GM19328 (cell line): ENCODE results near the gene RALA.

Source experiments
- ATAC-seq: cut with Tn5 transposase; IDR thresholded peaks from one replicate; pipeline ENCODE4 v1.9.1; 2021; ENCODE audit warnings: mild to moderate bottlenecking, moderate library complexity; ENCODE audit not compliant: unreplicated experiment

The RALA gene, protein sequence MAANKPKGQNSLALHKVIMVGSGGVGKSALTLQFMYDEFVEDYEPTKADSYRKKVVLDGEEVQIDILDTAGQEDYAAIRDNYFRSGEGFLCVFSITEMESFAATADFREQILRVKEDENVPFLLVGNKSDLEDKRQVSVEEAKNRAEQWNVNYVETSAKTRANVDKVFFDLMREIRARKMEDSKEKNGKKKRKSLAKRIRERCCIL

DNA sequence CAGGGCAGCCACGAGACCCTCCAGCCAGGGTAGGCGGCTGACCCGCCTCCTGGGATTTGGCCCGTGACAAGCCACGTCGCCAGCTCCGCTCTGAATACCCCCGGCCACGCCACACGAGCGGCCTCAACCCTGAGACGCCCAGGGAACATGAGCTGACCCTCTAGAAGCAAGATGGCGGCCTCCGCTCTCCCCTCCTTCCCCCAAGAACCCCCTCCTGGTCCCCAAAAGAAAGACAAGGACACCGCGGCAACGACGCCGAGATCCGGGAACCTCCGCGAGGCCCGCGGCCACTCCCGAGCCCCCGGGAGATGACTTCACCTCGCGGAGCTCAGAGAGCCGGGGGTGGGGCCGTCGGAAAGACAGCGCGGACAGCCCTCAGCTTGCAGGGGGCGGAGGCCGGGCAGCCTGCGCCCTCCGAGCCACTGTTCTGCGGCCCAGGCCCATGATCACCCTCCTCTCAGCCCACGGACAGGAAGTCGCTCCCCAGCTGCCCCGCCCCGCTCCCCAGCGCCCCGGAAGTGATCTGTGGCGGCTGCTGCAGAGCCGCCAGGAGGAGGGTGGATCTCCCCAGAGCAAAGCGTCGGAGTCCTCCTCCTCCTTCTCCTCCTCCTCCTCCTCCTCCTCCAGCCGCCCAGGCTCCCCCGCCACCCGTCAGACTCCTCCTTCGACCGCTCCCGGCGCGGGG is at the start of gene RALA:
Gene RALA, plus strand, starts transcription at position 526 of the 685 bp plus-strand sequence. CDS start 63,096 bp downstream, outside the sequence.
- ATAC-seq, result peak; percentile 95

DNA sequence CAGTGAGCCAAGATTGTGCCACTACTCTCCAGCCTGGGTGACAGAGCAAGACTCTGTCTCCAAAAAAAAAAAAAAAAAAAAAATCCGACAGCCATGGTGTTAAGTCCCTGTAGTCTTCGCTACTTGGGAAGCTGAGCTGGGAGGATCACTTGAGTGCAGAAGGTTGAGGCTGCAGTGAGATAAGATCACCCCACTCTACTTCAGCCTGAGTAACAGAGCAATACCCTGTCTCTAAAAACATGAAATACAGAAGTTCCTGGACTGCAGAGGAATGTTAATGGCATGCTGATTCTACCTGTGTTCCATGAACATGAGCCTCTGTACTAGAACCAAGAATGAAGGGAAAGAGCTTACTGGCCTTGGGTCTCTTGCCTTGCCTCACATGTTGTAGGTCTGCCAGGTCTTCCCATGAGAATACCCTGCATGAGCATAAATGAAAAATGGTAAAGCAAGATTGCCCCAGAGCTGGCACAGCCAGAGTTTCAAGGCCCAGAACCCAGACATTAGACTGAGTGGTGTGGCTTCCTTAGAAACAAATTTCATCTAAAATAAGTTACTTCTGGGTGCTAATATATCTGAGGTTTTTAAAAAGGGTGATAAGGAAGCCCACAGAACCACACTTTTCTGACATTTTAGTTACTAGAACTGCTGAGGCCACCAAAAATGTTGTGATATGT is 48.6 kb upstream of the RALA start:
- ATAC-seq, result no peak

DNA sequence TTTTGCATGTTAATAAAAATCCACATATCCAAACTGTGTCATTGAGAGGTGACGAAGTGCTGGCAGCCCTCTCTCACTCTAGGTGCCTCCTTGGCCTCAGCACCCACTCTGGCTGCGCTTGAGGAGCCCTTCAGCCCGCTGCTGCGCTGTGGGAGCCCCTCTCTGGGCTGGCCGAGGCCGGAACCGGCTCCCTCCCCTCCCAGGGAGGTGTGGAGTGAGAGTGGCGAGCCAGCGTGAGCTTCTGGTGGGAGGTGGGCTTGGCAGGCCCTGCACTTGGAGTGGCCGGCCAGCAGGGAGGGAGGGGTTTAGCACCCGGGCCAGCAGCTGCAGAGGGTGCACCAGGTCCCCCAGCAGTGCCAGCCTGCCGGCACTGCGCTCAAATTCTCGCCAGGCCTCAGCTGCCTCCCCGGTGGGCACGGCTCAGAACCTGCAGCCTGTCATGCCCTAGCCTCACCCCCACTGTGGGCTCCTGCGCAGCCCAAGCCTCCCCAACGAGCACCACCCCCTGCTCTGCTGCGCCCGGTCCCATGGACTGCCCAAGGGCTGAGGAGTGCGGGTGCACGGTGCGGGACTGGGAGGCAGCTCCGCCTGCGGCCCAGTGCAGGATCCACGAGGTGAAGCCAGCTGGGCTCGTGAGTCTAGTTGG is 46.0 kb upstream of the RALA start:
- no peak for ATAC-seq

DNA sequence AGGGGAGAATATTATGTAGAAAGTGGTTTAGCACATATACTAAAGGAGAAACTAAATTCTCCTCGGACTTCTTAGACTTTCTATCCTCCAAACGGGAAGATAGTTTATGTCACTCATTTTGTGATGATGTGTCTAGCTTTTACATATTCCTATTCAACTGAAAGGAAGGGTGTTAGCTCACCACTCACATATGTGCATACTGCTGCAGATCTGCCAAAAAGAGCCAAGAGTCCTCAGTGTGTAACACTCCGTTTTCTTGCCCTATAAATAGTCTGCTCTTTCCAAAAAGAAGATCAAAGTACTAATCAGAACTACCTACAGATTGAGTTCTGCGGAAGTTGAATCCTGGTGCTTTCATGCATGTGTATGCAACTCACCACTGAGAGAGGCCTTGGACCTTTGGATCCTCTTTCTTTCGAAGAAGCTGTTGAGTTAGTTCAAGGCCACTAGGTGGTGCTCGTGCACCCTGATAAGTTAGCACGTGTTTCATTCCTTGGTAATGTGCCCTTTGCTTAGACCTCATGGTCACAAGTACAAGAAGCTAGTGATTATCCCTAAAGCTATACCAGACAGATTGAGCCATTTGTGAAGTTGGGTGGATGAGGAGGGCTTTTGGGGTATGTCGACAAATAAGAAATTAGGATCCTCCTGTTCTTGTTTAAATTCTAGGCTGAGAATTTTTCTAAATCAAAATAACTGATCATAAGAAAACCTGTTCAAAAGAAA is 43.1 kb upstream of the RALA start:
- ATAC-seq, result peak; percentile 84

DNA sequence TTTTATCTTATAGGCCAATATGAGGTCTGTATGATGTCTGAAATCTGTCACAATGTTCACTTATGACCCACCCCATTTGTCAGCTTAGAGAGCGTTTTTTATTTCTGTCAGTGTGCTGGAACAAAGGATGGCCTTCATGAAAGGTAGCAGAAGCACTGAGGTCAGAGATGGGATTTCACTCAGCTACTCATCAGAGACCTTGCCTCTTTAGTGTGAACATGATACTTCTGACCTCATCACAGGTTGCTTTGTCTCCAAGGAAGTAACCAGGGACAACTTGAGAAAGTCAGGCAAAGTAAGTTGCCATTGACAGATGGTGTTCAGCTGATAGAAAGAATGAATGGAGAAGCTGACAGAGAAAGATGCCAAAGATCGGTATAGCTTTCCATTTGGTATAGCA is 40.8 kb upstream of the RALA start:
- ATAC-seq, result no peak

DNA sequence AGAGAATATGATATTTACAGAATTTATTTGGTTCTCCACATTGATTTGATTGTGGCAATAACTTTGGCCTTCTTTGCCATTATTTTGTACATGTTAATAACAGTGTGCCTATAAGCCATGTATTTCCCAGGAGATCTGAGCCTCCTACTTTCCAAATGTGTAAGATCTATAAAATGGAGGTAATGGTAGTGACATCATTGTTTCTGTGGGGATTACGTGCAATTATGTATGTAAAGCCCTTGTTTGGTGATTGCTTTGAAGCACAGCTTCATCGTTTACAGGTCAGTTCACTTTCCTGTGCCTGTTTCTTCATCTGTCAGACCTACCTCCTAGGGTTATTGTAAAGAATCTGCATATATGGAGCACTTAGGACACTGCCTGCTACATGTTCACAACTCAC is 39.8 kb upstream of the RALA start:
- ATAC-seq, result no peak

DNA sequence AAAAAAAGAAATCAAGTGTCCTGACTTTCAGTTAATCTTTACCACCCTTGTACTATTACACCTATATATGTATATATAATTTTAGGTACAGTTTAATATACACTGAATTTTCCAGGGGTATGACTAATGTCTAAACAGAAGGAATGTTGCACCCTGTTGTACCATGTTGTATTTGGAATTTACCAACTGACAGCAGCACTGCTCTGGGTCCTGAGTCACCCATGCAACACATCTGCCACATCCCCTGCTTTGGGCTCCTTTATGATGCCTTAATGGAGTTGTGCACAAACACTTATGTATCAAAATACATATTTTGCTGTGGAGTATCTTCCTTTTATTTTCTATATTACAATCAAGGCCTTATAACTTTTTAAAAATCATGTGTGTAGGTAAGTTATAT is 36.0 kb upstream of the RALA start:
- no peak for ATAC-seq

DNA sequence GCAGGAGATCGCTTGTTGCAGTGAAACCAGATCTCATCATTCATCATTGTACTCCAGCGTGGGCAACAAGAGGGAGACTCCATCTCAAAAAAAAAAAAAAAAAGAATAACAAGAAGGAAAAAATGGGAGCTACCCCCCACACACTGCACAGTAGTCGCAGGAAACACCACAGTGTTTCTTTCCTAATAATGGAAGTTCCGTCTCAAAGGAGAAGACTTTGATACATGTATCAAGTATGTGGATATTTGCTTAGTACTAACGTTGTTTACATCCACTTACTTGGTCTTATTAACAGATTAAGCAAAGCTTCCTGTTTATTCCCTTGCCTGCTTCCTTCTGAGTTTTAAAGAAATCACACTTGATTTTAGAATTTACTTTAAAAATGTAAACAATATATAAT is 35.0 kb upstream of the RALA start:
- ATAC-seq, result no peak

DNA sequence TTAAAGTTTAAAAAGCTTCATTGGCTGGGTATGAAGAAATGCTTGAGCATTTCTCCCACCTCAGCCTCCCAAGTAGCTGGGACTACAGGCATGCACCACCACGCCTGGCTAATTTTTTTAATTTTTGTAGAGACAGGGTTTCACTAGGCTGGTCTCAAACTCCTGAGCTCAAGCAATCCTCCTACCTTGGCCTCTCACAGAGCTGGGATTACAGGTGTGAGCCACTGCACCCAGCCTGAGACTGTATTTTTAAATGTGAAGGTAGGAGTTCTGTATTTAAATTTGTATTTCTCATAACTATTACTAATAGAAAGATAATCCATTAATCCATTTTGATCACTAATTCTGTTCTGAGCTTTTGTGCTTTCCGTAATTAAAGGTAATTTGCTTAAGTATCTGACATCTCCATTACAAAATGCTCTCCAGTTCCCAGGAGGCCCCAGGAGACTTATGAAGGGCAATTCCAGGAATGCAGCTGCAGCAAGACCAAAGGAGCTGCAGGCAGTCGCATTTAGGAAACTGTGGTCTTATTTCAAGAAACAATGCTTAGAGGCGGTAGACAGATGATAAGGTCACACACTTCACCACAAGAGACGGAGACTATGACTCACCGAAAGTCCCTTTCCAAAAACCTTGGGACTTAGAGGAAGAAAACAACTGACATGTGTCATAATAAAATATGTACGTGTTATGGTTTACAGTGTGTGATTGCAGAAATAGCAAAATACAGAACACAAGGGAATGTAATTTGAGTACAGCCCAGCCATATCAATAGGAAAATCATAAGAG is 33.9 kb upstream of the RALA start:
- ATAC-seq, result peak; percentile 74

DNA sequence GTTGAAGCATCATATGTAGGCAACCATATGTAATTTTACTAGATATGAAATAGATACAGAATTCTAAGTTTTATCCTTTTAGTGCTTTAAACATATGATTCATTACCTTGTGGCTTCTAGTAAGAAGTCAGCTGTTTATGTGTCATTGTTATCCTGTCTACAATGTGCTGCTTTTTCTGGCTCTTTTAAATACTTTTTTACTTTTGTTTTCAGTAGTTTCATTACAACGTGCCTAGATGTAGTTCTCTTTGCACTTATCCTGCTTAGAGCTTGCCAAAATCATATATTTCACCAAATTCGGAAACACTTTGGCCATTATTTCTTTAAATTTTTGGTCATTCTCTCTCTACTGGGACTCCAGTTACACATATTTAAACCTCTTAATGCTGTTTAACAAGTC is 30.8 kb upstream of the RALA start:
- no peak for ATAC-seq

DNA sequence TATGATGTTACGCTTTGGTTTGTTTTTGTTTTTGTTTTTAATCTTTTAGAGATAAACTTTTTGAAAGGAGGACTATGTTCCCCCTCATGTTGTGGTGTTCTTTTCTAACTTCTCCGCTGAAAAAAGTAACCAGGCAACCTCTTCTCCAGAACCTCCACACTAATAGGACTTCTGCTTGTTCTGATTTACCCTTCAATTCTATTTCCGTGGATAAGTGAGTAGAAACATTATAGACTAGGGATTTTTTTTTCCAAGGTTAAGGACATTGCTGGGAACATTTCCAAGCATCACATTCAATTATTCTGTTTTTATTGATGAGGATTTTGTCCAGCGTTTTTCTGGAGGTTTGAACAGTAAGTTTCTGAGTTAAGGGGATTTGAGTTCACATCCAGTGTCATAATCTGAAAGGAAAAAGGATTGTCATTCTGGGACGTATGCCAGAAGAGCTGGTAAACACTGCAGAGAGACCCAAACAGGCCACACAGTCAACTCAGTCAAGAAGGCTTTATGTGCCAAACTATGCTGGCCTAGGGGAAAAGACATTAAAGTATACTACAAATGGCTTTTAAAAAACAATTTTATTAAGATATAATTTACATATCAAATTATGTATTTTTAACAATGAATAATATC is 28.3 kb upstream of the RALA start:
- no peak for ATAC-seq

DNA sequence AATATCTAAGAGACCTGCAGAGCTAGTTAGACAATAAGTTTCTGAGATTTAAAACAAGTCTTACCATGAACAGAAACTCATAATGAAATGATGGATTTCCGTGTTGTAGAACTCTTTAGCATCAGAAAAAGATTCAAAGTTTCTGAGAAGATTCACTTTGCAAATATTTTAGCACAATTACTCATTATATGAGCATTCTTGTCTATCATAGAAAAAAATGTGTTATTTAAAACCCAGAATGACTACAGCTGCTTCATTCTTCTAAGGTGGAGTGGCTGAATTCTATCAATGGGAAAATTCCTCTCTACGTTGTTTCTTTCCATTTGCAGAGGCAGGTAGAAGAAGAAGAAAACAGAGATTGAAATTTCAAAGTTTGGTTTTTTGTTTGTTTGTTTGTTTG is 21.0 kb upstream of the RALA start:
- no peak for ATAC-seq

DNA sequence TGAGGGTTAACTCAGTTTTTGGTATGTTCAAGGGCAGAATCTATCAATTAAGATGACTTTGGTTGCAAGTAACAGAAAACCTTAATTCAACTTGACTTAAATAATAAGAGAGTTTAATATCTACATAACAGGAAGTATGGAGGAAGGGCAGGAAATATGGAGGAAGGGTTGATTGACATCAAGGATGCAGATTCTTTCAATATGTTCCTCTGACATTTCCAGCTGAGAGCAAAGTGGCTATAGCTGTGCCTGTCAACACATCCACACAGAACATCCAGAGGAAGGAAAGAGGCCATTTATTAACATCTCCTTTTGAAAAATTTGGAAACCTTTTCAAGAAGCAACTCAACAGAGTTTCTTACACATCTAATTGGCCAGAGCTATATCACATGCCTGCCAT is 19.4 kb upstream of the RALA start:
- no peak for ATAC-seq

DNA sequence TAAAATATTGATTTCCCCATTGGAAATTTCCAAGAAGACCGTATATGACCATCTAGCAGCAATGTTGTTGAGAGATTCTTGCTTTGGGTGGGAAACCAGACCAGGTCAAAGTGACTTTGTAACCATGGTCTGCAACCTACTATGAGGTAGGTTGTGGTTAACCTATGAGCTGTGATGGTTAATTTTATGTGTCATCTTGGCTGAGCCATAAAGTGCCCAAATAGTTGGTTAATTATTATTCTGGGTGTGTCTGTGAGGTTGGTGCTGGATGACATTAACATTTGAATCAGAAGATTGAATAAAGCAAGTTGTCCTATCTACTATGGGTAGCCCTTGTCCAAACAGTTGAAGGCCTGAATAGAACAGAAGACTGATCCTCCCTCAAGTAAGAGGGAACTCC is 18.3 kb upstream of the RALA start:
- ATAC-seq, result no peak

DNA sequence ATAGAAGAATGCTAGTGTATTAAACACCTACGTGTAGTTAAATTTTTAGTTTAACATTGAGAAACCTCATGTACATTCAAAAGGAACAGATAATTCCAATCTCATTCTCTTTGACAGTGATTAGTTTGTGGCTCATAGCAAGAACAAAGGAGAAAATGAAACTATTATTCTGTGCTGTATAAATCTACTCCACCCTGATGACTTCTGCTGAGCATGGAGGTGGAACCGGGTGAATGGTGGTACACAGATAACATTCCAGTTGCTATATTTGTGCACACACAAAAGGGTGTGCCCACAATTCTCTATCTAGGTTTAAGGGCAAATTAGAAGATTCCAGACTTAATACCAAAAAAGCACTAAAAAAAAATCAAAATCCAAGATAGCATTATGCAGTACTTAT is 17.0 kb upstream of the RALA start:
- ATAC-seq, result no peak

DNA sequence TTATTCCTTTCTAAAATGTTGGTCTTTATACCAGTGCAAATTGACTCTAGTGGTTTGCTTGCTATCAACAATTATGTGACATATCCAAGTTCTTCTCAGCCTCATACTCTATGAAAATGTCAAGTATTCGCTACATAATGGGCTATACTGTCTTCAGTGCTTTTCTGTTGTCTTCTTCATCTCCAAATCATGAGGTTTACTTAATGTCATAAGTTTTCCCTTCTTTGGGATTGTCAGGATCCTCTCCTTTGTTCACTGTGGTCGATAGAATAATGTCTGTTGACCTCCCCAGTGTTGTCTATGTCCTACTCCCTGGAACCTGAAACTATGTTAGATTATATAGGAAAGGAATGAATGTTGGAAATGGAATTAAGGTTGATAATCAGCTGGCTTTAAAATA is 16.4 kb upstream of the RALA start:
- ATAC-seq, result no peak

DNA sequence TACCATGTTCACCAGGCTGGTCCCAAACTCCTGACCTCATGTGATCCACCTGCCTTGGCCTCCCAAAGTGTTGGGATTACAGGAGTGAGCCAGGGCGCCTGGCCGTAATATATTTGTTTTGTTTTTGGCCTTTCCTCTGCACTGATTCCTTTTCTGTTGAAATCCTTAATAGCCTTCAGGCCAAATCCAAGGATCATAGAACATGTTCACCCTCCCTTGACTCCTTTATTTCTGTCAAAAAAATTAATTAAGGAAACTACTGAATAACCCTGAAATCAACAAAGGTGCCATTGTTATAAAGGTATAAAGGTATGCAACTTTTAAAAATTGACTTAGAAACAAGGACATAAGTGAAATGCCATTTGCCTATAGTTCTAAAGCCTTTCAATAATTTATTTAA is 15.5 kb upstream of the RALA start:
- ATAC-seq, result no peak

DNA sequence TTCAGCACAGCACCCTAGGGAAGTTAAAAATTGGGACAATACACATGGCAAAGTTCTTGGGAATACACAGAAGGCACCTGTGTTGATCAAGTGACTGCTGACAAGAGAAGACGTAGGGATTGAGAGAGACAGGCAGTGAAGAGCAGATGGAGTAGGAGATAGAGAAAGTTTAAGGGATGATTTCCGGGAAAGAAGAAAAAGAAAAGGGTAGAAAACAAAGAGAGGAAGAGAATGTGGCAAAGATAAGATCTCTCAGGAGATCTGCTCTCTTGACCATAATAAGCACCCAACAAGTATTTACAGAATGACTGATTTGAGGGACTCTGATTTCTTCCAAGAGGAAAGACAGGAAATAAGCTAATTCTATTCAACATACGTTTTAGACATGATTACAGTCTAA is 15.1 kb upstream of the RALA start:
- ATAC-seq, result no peak

DNA sequence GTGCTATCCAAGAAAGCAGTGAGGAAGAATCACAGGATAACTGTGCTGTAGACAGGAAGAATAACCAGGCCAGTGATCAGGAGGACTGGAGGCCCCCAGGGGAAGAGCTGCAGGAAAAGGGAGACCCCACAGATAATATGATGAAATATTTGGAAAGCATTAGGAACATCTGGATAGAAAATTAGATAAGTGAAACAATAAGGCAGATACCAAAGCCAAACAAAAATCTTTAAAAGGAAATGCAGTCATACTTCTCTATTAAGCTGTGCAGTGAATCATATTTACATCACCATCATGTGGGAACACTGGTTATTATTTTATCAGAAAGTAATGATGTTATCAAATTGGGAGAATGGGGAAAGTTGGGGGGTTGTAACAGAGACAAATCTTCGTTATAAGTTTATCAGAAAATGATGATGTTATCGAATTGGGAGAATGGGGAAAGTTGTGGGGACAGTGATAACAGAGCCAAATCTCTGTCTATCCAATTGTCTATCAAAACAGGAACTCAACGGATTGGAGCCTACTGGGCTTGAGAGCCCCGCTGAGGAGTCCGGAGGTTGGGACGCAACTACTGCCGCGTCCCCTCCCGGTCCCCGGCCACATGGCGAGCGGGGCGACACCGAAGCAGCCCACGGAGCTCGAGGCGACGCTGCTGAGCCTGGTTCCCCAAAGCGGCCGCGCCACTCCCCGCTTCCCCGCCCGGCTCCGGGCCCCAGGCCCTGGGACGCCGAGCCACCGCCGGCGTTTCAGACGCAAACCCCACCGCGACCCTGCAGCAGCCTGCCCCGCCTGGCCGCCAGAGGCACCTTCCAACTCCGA is 14.0 kb upstream of the RALA start:
- peak; percentile 47 for ATAC-seq
